ENCODE data around the gene JAML.

- TF ChIP-seq, protein P1, sequence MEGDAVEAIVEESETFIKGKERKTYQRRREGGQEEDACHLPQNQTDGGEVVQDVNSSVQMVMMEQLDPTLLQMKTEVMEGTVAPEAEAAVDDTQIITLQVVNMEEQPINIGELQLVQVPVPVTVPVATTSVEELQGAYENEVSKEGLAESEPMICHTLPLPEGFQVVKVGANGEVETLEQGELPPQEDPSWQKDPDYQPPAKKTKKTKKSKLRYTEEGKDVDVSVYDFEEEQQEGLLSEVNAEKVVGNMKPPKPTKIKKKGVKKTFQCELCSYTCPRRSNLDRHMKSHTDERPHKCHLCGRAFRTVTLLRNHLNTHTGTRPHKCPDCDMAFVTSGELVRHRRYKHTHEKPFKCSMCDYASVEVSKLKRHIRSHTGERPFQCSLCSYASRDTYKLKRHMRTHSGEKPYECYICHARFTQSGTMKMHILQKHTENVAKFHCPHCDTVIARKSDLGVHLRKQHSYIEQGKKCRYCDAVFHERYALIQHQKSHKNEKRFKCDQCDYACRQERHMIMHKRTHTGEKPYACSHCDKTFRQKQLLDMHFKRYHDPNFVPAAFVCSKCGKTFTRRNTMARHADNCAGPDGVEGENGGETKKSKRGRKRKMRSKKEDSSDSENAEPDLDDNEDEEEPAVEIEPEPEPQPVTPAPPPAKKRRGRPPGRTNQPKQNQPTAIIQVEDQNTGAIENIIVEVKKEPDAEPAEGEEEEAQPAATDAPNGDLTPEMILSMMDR (IDR thresholded peaks at IDR 0.05), result no peak
- TF ChIP-seq POLR2A (IDR thresholded peaks at IDR 0.05), result no peak
These were observed 39.1 kb upstream of the JAML start, which contains the start of gene MPZL2 for GRCh38 chr11:118263695-118264568.

Measured in heart left ventricle (tissue), 13 donors.